Measurements from ENCODE around the gene MASP2.
A peak's percentile ranks its signal among the peaks of the same experiment; 100 is the strongest.

Gene MASP2

DNA sequence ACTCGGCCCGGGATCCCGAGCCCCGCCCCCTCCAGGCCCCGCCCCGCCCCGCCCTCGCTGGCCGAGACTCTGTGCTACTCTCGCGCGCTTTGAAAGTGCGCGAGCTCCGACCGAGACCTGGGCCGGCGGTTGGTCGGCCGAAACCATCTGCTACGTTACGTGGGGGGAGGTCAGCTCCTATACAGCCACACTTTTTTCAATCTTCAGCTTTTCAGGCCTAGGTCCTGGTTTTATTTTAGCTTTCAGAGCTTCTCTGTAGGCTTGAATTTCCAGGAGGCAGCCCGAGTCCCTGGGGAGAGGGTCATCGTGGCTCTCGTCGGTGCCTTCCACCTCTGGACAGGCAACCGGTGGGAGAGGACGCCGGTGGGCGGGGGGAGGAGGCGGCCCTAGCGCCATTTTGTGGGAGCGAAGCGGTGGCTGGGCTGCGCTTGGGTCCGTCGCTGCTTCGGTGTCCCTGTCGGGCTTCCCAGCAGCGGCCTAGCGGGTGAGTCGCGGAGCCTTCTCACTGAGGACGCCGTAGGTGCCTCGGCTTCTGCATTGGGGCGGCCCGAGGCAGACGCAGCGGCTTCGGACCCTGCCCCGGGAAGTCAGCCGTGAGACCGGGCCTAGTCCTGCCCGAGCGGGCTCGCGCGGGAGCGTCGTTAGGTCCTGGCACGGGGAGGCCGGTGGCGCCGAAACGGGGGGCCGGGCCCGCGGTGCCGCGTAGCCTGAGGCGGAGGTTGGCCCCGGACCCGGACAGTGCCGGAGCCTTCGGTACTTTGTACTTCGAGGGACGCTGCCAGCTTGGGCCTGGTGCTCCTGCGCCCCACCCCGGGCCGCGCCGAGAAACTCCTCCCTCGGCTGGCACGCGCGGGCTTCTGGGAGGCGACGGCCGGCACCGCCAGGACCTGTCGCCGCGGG is 34.5 kb downstream of the MASP2 start, which contains the start of gene TARDBP:
TARDBP (plus strand) TSS at position 395 of the 900 bp plus-strand sequence. CDS start 1,074 bp downstream, outside the sequence.
- Histone ChIP-seq H3K4me3 (ENCODE audit: low read depth, low read length, poor library complexity, severe bottlenecking) (peak within 1 kb of the TSS; percentile 87), H3K9me2 (ENCODE audit: low read depth, low read length) (no peaks in the 10 kb centered on the region), H3K4me1 (ENCODE audit: insufficient read depth, low read length, severe bottlenecking) (peaks cover 22% of the 10 kb centered on the region), H3K27ac (ENCODE audit: low read depth, low read length, poor library complexity, severe bottlenecking) (peak within 1 kb of the TSS; percentile 61), H4K20me1 (ENCODE audit: insufficient read depth, low read length) (no peaks in the 10 kb centered on the region), H2AFZ (ENCODE audit: low read length) (peak within 1 kb of the TSS; percentile 91; the same call in 1 of the 2 replicates), H3K79me2 (ENCODE audit: insufficient read depth, low read length) (peaks cover 24% of the 10 kb centered on the region), H3F3A (ENCODE audit: insufficient read depth, low read length) (no peaks in the 10 kb centered on the region), H3K4me2 (ENCODE audit: low read length) (peak within 1 kb of the TSS; percentile 97), H3K9me3 (ENCODE audit: low read length) (no peaks in the 10 kb centered on the region), H3K27me3 (ENCODE audit: insufficient read depth, low read length) (no peaks in the 10 kb centered on the region), H3K36me3 (ENCODE audit: insufficient read depth, low read length) (peaks cover 43% of the 10 kb centered on the region), H3K9ac (ENCODE audit: low read length) (peak within 1 kb of the TSS; percentile 89)
- TF ChIP-seq EZH2 (IDR thresholded peaks at IDR 0.05; ENCODE audit: borderline replicate concordance, low read length): no peak
- TF ChIP-seq, protein P1, sequence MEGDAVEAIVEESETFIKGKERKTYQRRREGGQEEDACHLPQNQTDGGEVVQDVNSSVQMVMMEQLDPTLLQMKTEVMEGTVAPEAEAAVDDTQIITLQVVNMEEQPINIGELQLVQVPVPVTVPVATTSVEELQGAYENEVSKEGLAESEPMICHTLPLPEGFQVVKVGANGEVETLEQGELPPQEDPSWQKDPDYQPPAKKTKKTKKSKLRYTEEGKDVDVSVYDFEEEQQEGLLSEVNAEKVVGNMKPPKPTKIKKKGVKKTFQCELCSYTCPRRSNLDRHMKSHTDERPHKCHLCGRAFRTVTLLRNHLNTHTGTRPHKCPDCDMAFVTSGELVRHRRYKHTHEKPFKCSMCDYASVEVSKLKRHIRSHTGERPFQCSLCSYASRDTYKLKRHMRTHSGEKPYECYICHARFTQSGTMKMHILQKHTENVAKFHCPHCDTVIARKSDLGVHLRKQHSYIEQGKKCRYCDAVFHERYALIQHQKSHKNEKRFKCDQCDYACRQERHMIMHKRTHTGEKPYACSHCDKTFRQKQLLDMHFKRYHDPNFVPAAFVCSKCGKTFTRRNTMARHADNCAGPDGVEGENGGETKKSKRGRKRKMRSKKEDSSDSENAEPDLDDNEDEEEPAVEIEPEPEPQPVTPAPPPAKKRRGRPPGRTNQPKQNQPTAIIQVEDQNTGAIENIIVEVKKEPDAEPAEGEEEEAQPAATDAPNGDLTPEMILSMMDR (IDR thresholded peaks at IDR 0.05; ENCODE audit: low read length): no peak

DNA sequence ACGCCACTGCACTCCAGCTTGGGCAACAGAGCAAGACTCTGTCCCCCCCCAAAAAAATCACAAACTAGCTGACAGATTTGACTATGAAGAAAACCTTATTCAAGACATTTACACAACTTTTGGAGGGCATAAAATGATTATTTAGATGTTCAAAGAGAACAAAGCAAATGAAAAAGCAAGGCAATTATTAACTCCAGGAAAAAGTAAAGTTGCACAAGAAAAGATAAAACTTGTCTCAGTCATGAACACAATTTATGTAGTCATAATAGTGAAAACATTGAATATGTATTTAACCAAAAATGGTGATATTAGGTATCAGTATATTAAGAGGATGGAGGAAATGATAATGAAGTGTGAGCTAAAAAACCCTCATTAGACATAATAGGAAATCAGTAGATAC is 46.5 kb downstream of the MASP2 start:
- no peaks in the 10 kb centered on the region; the same call in 1 of the 2 replicates for H3K36me3 ChIP-seq (ENCODE audit: insufficient read depth, low read length)
- no peaks in the 10 kb centered on the region for H3K4me1 ChIP-seq (ENCODE audit: insufficient read depth, low read length, severe bottlenecking)
- H3K9me3 ChIP-seq (ENCODE audit: low read length): peaks cover 6% of the 10 kb centered on the region; the same call in 1 of the 2 replicates
- H3F3A ChIP-seq (ENCODE audit: insufficient read depth, low read length): no peaks in the 10 kb centered on the region
- H3K27ac ChIP-seq (ENCODE audit: low read depth, low read length, poor library complexity, severe bottlenecking): no peak overlapping the region
- H3K4me2 ChIP-seq (ENCODE audit: low read length): no peak overlapping the region
- H3K27me3 ChIP-seq (ENCODE audit: insufficient read depth, low read length): no peaks in the 10 kb centered on the region
- no peaks in the 10 kb centered on the region for H4K20me1 ChIP-seq (ENCODE audit: insufficient read depth, low read length)
- TF ChIP-seq, protein P1 (IDR thresholded peaks at IDR 0.05; ENCODE audit: low read length): no peak
- no peak for TF ChIP-seq EZH2 (IDR thresholded peaks at IDR 0.05; ENCODE audit: borderline replicate concordance, low read length)
- H2AFZ ChIP-seq (ENCODE audit: low read length): no peak overlapping the region
- H3K4me3 ChIP-seq (ENCODE audit: low read depth, low read length, poor library complexity, severe bottlenecking): no peak overlapping the region
- no peak overlapping the region for H3K9ac ChIP-seq (ENCODE audit: low read length)
- H3K9me2 ChIP-seq (ENCODE audit: low read depth, low read length): no peaks in the 10 kb centered on the region
- H3K79me2 ChIP-seq (ENCODE audit: insufficient read depth, low read length): no peaks in the 10 kb centered on the region

DNA sequence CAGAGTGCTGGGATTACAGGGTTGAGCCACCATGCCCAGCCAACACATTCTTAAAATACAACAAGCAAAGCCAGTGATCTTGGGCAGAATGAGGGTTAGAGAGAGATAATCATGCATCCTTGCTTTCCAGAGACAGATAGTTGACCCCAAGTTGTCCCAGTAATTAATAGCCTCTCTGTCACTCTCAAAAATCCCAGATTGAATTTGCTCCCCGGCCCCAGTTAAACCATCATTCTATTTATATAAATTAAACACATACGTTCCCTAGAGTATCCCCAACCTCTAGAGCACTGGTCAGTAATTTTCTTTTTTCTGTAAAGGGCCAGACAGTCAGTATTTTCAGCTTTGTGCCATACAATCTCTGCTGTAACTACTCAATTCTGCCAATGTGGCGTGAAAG is 50.9 kb downstream of the MASP2 start:
- no peaks in the 10 kb centered on the region; the same call in 1 of the 2 replicates for H3K27me3 ChIP-seq (ENCODE audit: insufficient read depth, low read length)
- H3K27ac ChIP-seq (ENCODE audit: low read depth, low read length, poor library complexity, severe bottlenecking): no peak overlapping the region
- H3K79me2 ChIP-seq (ENCODE audit: insufficient read depth, low read length): no peaks in the 10 kb centered on the region
- TF ChIP-seq, protein P1 (IDR thresholded peaks at IDR 0.05; ENCODE audit: low read length): no peak
- no peak for TF ChIP-seq EZH2 (IDR thresholded peaks at IDR 0.05; ENCODE audit: borderline replicate concordance, low read length)
- no peaks in the 10 kb centered on the region for H3K9me2 ChIP-seq (ENCODE audit: low read depth, low read length)
- H3K4me2 ChIP-seq (ENCODE audit: low read length): no peak overlapping the region
- H3K9me3 ChIP-seq (ENCODE audit: low read length): peaks cover 6% of the 10 kb centered on the region; the same call in 1 of the 2 replicates
- H3K9ac ChIP-seq (ENCODE audit: low read length): no peak overlapping the region
- H4K20me1 ChIP-seq (ENCODE audit: insufficient read depth, low read length): no peaks in the 10 kb centered on the region
- H3K36me3 ChIP-seq (ENCODE audit: insufficient read depth, low read length): no peaks in the 10 kb centered on the region; the same call in 1 of the 2 replicates
- no peaks in the 10 kb centered on the region for H3K4me1 ChIP-seq (ENCODE audit: insufficient read depth, low read length, severe bottlenecking)
- H3F3A ChIP-seq (ENCODE audit: insufficient read depth, low read length): no peaks in the 10 kb centered on the region
- H3K4me3 ChIP-seq (ENCODE audit: low read depth, low read length, poor library complexity, severe bottlenecking): no peak overlapping the region
- no peak overlapping the region for H2AFZ ChIP-seq (ENCODE audit: low read length)

Measured in OCI-LY1 (cell line).